PC-3 (cell line): Measurements from ENCODE around the gene SLC17A6. TPM values are rescaled to one million over a fixed set of nuclear protein-coding genes. Genes with fewer than 3 reads are reported as not detected.

Experiments used
- ATAC-seq: fragments of 200-7000 bp; cut with Tn5 transposase; 2 replicates; pipeline ENCODE4 v1.9.1; 2020; ENCODE audit warnings: mild to moderate bottlenecking, moderate library complexity
- BruUV-seq: library from RNA; stranded (reverse); fragments of 400-500 nt; replicated peaks from 2 replicates; lab custom pipeline; 2021; lab: Mats Ljungman, UMichigan
- CTCF ChIA-PET: fragments of 300-600 bp; sonication (Branson Sonifier 250); formaldehyde crosslinking; loops from one replicate; lab custom pipeline; 2022; ENCODE audit warnings: antibody characterized with exemption; lab: Charles Lee
- POLR2A ChIA-PET: fragments of 300-600 bp; sonication (Branson Sonifier 250); formaldehyde crosslinking; loops from one replicate; lab custom pipeline; 2022; ENCODE audit warnings: antibody characterized with exemption; ENCODE audit not compliant: unreplicated experiment; lab: Charles Lee
- DNase-seq: peaks from one replicate; pipeline ENCODE4 v3.0.0-alpha.2; 2015
- H2AFZ ChIP-seq: fragments of 300-600 bp; sonication (generic); 2 replicates; pipeline ENCODE4 v1.6.0; 2016; ENCODE audit warnings: antibody characterized with exemption, low read length
- H3F3A ChIP-seq: fragments of 300-600 bp; sonication (generic); one replicate; pipeline ENCODE4 v1.6.0; 2017; ENCODE audit warnings: antibody characterized with exemption, low read length, control low read depth, mild to moderate bottlenecking; ENCODE audit not compliant: unreplicated experiment
- H3K27ac ChIP-seq: fragments of 300-600 bp; sonication (generic); 2 replicates; pipeline ENCODE4 v1.5.1; 2016; ENCODE audit warnings: mild to moderate bottlenecking, low read length
- H3K27me3 ChIP-seq: fragments of 300-600 bp; sonication (generic); 2 replicates; pipeline ENCODE4 v1.6.1; 2016; ENCODE audit warnings: low read length, mixed read lengths
- H3K36me3 ChIP-seq: fragments of 300-600 bp; sonication (generic); 2 replicates; pipeline ENCODE4 v1.6.1; 2016; ENCODE audit warnings: low read depth, mixed run types, low read length, mixed read lengths
- H3K4me1 ChIP-seq: fragments of 300-600 bp; sonication (generic); 2 replicates; pipeline ENCODE4 v1.5.1; 2016; ENCODE audit warnings: low read length; ENCODE audit not compliant: insufficient read depth
- H3K4me2 ChIP-seq: fragments of 300-600 bp; sonication (generic); 2 replicates; pipeline ENCODE4 v1.6.0; 2016; ENCODE audit warnings: low read length
- H3K4me3 ChIP-seq: fragments of 300-600 bp; sonication (generic); 2 replicates; pipeline ENCODE4 v1.5.1; 2016; ENCODE audit warnings: mild to moderate bottlenecking, low read length, mixed read lengths
- H3K79me2 ChIP-seq: fragments of 300-600 bp; sonication (generic); 2 replicates; pipeline ENCODE4 v1.6.1; 2017; ENCODE audit warnings: low read length, mixed read lengths
- H3K9ac ChIP-seq: fragments of 300-600 bp; sonication (generic); 2 replicates; pipeline ENCODE4 v1.6.0; 2016; ENCODE audit warnings: mild to moderate bottlenecking, low read length
- H3K9me2 ChIP-seq: fragments of 300-600 bp; sonication (generic); replicated peaks from 2 replicates; pipeline ENCODE4 v1.6.1; 2016; ENCODE audit warnings: mixed run types, low read length, mixed read lengths
- H3K9me3 ChIP-seq: fragments of 300-600 bp; sonication (generic); 2 replicates; pipeline ENCODE4 v1.6.1; 2016; ENCODE audit warnings: low read length, mixed read lengths
- H4K20me1 ChIP-seq: fragments of 300-600 bp; sonication (generic); 2 replicates; pipeline ENCODE4 v1.6.1; 2016; ENCODE audit warnings: low read length, mixed read lengths
- CTCF ChIP-seq: fragments of 300-600 bp; sonication (generic); conservative IDR thresholded peaks from 2 replicates; pipeline ENCODE4 v1.5.1; 2017; ENCODE audit warnings: antibody characterized with exemption, low read depth, mild to moderate bottlenecking, low read length
- EZH2 ChIP-seq: fragments of 300-600 bp; sonication (generic); IDR thresholded peaks from one replicate; pipeline ENCODE4 v1.6.1; 2017; ENCODE audit warnings: antibody characterized with exemption, mild to moderate bottlenecking, low read length; ENCODE audit not compliant: unreplicated experiment
- EZH2phosphoT487 ChIP-seq: fragments of 300-600 bp; sonication (generic); IDR thresholded peaks from 2 replicates; pipeline ENCODE4 v1.6.1; 2018; ENCODE audit warnings: mild to moderate bottlenecking, antibody characterized with exemption, low read length, borderline replicate concordance
- intact Hi-C: fragments of 100-400 bp; cut with micrococcal nuclease; formaldehyde crosslinking; loops from 2 replicates; pipeline ENCODE4 v1.9.0; 2023
- total RNA-seq: library from RNA; depleted of rRNA; stranded (reverse); fragments of >200 nt; gene quantifications from 2 replicates; pipeline ENCODE4 v1.2.3, GENCODE V29; 2014

Gene SLC17A6
- total RNA-seq, 1 experiment from 2014 or later, result not detected

- Histone ChIP-seq H3K9ac (no peak overlapping the region), H3K4me1 (no peaks in the 10 kb centered on the region), H3F3A (no peaks in the 10 kb centered on the region), H3K4me2 (no peak overlapping the region), H3K27ac (no peak overlapping the region), H3K36me3 (no peaks in the 10 kb centered on the region), H3K4me3 (no peak overlapping the region), H3K9me3 (no peaks in the 10 kb centered on the region), H4K20me1 (no peaks in the 10 kb centered on the region), H3K9me2 (no peaks in the 10 kb centered on the region), H3K27me3 (peaks cover 53% of the 10 kb centered on the region), H3K79me2 (no peaks in the 10 kb centered on the region), H2AFZ (no peak overlapping the region)
- no TSS peak for BruUV-seq
- TF ChIP-seq CTCF (no peak), EZH2phosphoT487 (no peak), EZH2 (no peak)
- ChIA-PET POLR2A (interaction anchor here (0.6 kb wide), 1 partner anchor 1704 kb away, joined by 5 read pairs; no protein-coding TSS in a partner anchor), CTCF (no interaction called here)
- DNase-seq, result no peak
- no peak for ATAC-seq
- intact Hi-C loops, result no loop called here
Observed at GRCh38 chr11:22349491-22349890, 11.3 kb downstream of the SLC17A6 start.

- H3F3A ChIP-seq, result no peaks in the 10 kb centered on the region
- no peak for DNase-seq
- no peak overlapping the region for H3K27ac ChIP-seq
- H3K9me3 ChIP-seq, result no peaks in the 10 kb centered on the region
- BruUV-seq, result no TSS peak
- no peak for ATAC-seq
- no peaks in the 10 kb centered on the region for H3K36me3 ChIP-seq
- H3K4me3 ChIP-seq, result no peak overlapping the region
- ChIA-PET CTCF (no interaction called here), POLR2A (interaction anchor here (0.7 kb wide), 1 partner anchor 473 kb away, joined by 4 read pairs; no protein-coding TSS in a partner anchor)
- H3K9ac ChIP-seq, result no peak overlapping the region
- no peaks in the 10 kb centered on the region for H3K9me2 ChIP-seq
- no peak overlapping the region for H3K4me2 ChIP-seq
- intact Hi-C loops, result no loop called here
- no peaks in the 10 kb centered on the region for H3K79me2 ChIP-seq
- no peaks in the 10 kb centered on the region for H3K4me1 ChIP-seq
- no peak for TF ChIP-seq EZH2
- TF ChIP-seq CTCF, result no peak
- no peak for TF ChIP-seq EZH2phosphoT487
- peaks cover 43% of the 10 kb centered on the region for H3K27me3 ChIP-seq
- no peak overlapping the region for H2AFZ ChIP-seq
- H4K20me1 ChIP-seq, result no peaks in the 10 kb centered on the region
Observed at GRCh38 chr11:22359295-22359694, 21.1 kb downstream of the SLC17A6 start.

GRCh38 chr11:22371160-22371559 lies 33.0 kb downstream of the SLC17A6 start:
- BruUV-seq, result no TSS peak

More at GRCh38 chr11:22371160-22371559, 33.0 kb downstream of the SLC17A6 start:
- DNase-seq (no peak), ATAC-seq (no peak)
- ChIA-PET CTCF (no interaction called here), POLR2A (no interaction called here)
- peaks cover 49% of the 10 kb centered on the region for H3K27me3 ChIP-seq
- H3K27ac ChIP-seq, result no peak overlapping the region
- no peaks in the 10 kb centered on the region for H3K79me2 ChIP-seq
- no peaks in the 10 kb centered on the region for H3K9me3 ChIP-seq
- intact Hi-C loops, result no loop called here
- H2AFZ ChIP-seq, result no peak overlapping the region
- no peak overlapping the region for H3K9ac ChIP-seq
- no peaks in the 10 kb centered on the region for H3K36me3 ChIP-seq
- H3K9me2 ChIP-seq, result no peaks in the 10 kb centered on the region
- H3K4me3 ChIP-seq, result no peak overlapping the region
- TF ChIP-seq CTCF (no peak), EZH2 (no peak), EZH2phosphoT487 (no peak)
- H3K4me1 ChIP-seq, result no peaks in the 10 kb centered on the region
- no peaks in the 10 kb centered on the region for H4K20me1 ChIP-seq
- no peak overlapping the region for H3K4me2 ChIP-seq
- no peaks in the 10 kb centered on the region for H3F3A ChIP-seq
